A673 (cell line): ENCODE measurements around the gene CNNM1.

Experiments used
- CTCF ChIP-seq: fragments of 300-800, 200-600 bp; sonication (generic); conservative IDR thresholded peaks from 2 replicates; pipeline ENCODE4 v1.5.1; 2017; ENCODE audit warnings: low read depth, mild to moderate bottlenecking, antibody characterized with exemption, low read length, moderate library complexity, mixed read lengths
- EZH2 ChIP-seq: fragments of 200-600 bp; sonication (generic); IDR thresholded peaks from 2 replicates; pipeline ENCODE4 v1.6.1; 2017; ENCODE audit warnings: borderline replicate concordance, low read depth, mild to moderate bottlenecking, mixed read lengths, antibody characterized with exemption, low read length; ENCODE audit not compliant: poor library complexity, severe bottlenecking

GRCh38 chr10:99296605-99297004 lies 32.6 kb upstream of the CNNM1 start:
- no peak for TF ChIP-seq CTCF
- TF ChIP-seq EZH2: no peak
